Calu3 (cell line): Measurements from ENCODE around the gene IRAK1. TPM values are rescaled to one million over a fixed set of nuclear protein-coding genes. Genes with fewer than 3 reads are reported as not detected.
A peak's percentile ranks its signal among the peaks of the same experiment; 100 is the strongest.

Experiments used
- BruUV-seq: library from RNA; stranded (reverse); fragments of 400-500 nt; replicated peaks from 2 replicates; lab custom pipeline; 2021; lab: Mats Ljungman, UMichigan
- CTCF ChIA-PET: fragments of 300-600 bp; sonication (Branson Sonifier 250); formaldehyde crosslinking; loops from one replicate; lab custom pipeline; 2022; ENCODE audit warnings: antibody characterized with exemption; lab: Charles Lee
- DNase-seq: peaks from one replicate; pipeline ENCODE4 v3.0.0; 2022
- H3K27ac Mint-ChIP-seq: one replicate; pipeline ENCODE4 v1.8.0; 2022; ENCODE audit warnings: mixed read lengths; ENCODE audit not compliant: unreplicated experiment
- H3K27me3 Mint-ChIP-seq: one replicate; pipeline ENCODE4 v1.8.0; 2022; ENCODE audit warnings: mixed read lengths; ENCODE audit not compliant: unreplicated experiment
- H3K36me3 Mint-ChIP-seq: one replicate; pipeline ENCODE4 v1.8.0; 2022; ENCODE audit warnings: mild to moderate bottlenecking, moderate library complexity, mixed read lengths; ENCODE audit not compliant: insufficient read depth, unreplicated experiment
- H3K4me1 Mint-ChIP-seq: one replicate; pipeline ENCODE4 v1.8.0; 2022; ENCODE audit warnings: mild to moderate bottlenecking, low read depth, mixed read lengths; ENCODE audit not compliant: unreplicated experiment
- H3K4me3 Mint-ChIP-seq: one replicate; pipeline ENCODE4 v1.8.0; 2022; ENCODE audit warnings: mild to moderate bottlenecking, low read depth, moderate library complexity, mixed read lengths; ENCODE audit not compliant: unreplicated experiment
- H3K9me3 Mint-ChIP-seq: one replicate; pipeline ENCODE4 v1.8.0; 2022; ENCODE audit warnings: low read depth, mixed read lengths; ENCODE audit not compliant: unreplicated experiment
- CTCF ChIP-seq: fragments of 200-600 bp; IDR thresholded peaks from one replicate; pipeline ENCODE4 v1.8.0; 2022; ENCODE audit warnings: antibody characterized with exemption; ENCODE audit not compliant: unreplicated experiment
- intact Hi-C: fragments of 100-400 bp; cut with micrococcal nuclease; formaldehyde crosslinking; loops from one replicate; pipeline ENCODE4 v1.10.0; 2022; ENCODE audit not compliant: unreplicated experiment
- total RNA-seq: library from RNA; stranded (reverse); gene quantifications from 2 replicates; pipeline ENCODE4 v1.2.3, GENCODE V29; 2022

The IRAK1 gene
- total RNA-seq, 1 experiment from 2014 or later: 194 TPM

DNA sequence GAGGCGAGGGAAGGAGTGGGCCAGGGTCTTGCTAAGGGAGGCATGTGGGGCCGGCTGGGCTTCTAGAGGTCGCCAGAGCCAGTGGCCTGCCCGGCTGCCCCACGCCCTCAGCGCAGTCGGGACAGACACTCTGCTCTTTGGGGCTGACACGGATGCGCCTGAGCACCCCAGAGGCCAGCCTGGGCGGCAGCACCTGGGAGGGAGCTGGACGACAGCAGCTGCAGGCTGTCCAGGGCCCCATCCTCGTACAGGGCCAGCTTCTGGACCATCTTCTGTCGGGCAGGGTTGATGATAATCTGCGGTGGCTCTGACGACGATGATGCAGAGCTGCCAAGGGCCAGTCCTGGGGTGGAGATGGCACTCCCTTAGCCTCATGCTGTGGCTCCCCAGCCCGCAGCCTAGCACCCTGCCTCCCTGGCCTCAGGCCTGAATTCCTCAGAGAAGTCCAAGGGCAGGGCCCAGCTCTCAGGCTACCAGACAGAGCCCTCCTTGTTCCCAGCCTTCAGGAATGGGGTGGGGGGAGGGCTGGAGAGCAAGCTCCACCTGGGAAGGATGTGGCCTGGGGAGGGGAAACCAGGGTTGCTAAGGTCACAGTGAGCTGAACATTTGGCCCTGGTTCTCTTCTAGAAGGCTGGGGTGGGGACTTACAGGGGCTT lies 7.2 kb downstream of the IRAK1 start:
- peaks cover 60% of the 10 kb centered on the region for H3K36me3 Mint-ChIP-seq
- BruUV-seq: no TSS peak
- no peaks in the 10 kb centered on the region for H3K27me3 Mint-ChIP-seq
- DNase-seq: peak; percentile 70
- CTCF ChIA-PET: interaction anchor here (0.9 kb wide), 1 partner anchor 43 kb away, joined by 6 read pairs; no protein-coding TSS in a partner anchor
- no peak overlapping the region for H3K27ac Mint-ChIP-seq
- no peak overlapping the region for H3K4me3 Mint-ChIP-seq
- no peaks in the 10 kb centered on the region for H3K9me3 Mint-ChIP-seq
- intact Hi-C loops: no loop called here
- no peaks in the 10 kb centered on the region for H3K4me1 Mint-ChIP-seq
- no peak for TF ChIP-seq CTCF

GRCh38 chrX:154011376-154012335 lies 8.0 kb downstream of the IRAK1 start:
- CTCF ChIA-PET: no interaction called here
- BruUV-seq: no TSS peak
- Mint-ChIP-seq H3K36me3 (peaks cover 64% of the 10 kb centered on the region), H3K27ac (no peak overlapping the region), H3K4me3 (no peak overlapping the region), H3K27me3 (no peaks in the 10 kb centered on the region), H3K4me1 (no peaks in the 10 kb centered on the region), H3K9me3 (no peaks in the 10 kb centered on the region)
- no peak for TF ChIP-seq CTCF
- no peak for DNase-seq
- intact Hi-C loops: no loop called here

GRCh38 chrX:154010330-154011087 lies 9.2 kb downstream of the IRAK1 start:
- H3K4me1 Mint-ChIP-seq: no peaks in the 10 kb centered on the region
- peaks cover 64% of the 10 kb centered on the region for H3K36me3 Mint-ChIP-seq
- H3K27me3 Mint-ChIP-seq: no peaks in the 10 kb centered on the region
- H3K4me3 Mint-ChIP-seq: no peak overlapping the region
- CTCF ChIA-PET: no interaction called here
- H3K9me3 Mint-ChIP-seq: no peaks in the 10 kb centered on the region
- no peak overlapping the region for H3K27ac Mint-ChIP-seq
- no peak for TF ChIP-seq CTCF
- no peak for DNase-seq
- TSS peak; percentile 72 for BruUV-seq
- intact Hi-C loops: no loop called here

- intact Hi-C loops: no loop called here
Measured at GRCh38 chrX:154008521-154008920, 11.2 kb downstream of the IRAK1 start.

More at GRCh38 chrX:154008521-154008920, 11.2 kb downstream of the IRAK1 start:
- H3K4me1 Mint-ChIP-seq: no peaks in the 10 kb centered on the region
- no peak for DNase-seq
- no peak overlapping the region for H3K27ac Mint-ChIP-seq
- BruUV-seq: no TSS peak
- H3K36me3 Mint-ChIP-seq: peaks cover 50% of the 10 kb centered on the region
- CTCF ChIA-PET: no interaction called here
- no peaks in the 10 kb centered on the region for H3K27me3 Mint-ChIP-seq
- TF ChIP-seq CTCF: no peak
- H3K4me3 Mint-ChIP-seq: no peak overlapping the region
- H3K9me3 Mint-ChIP-seq: no peaks in the 10 kb centered on the region
